ENCODE results near the gene ASAP2. TPM values are rescaled to one million over a fixed set of nuclear protein-coding genes. Genes with fewer than 3 reads are reported as not detected.
A peak's percentile ranks its signal among the peaks of the same experiment; 100 is the strongest.

The ASAP2 gene
- total RNA-seq, 1 experiment from 2014 or later = 25.2 TPM

GRCh38 chr2:9247177-9247576 is 40.6 kb downstream of the ASAP2 start:
- Histone ChIP-seq H2AFZ (ENCODE audit: low read length) (no peak overlapping the region), H3K9ac (ENCODE audit: low read length) (no peak overlapping the region), H3K4me2 (ENCODE audit: low read length) (no peak overlapping the region), H3K9me3 (ENCODE audit: low read length) (no peaks in the 10 kb centered on the region), H3K27me3 (ENCODE audit: low read length) (no peaks in the 10 kb centered on the region), H3K4me1 (ENCODE audit: insufficient read depth, low read length) (peaks cover 60% of the 10 kb centered on the region), H3K79me2 (ENCODE audit: low read length) (peaks cover 100% of the 10 kb centered on the region), H3K9me2 (replicated peaks; ENCODE audit: low read length) (no peaks in the 10 kb centered on the region), H3K4me3 (ENCODE audit: low read length) (no peak overlapping the region), H3F3A (ENCODE audit: low read length, unreplicated experiment) (peaks cover 10% of the 10 kb centered on the region), H3K27ac (ENCODE audit: low read length) (no peak overlapping the region), H4K20me1 (ENCODE audit: low read length) (0 out of 2 replicates have a peak, but pooled peaks cover 4% of the 10 kb centered on the region), H3K36me3 (ENCODE audit: low read depth, low read length) (no peaks in the 10 kb centered on the region)
- no peak for DNase-seq
- ChIA-PET CTCF (no interaction called here), POLR2A (ENCODE audit: unreplicated experiment) (no interaction called here)
- no TSS peak for BruUV-seq (replicated peaks)
- intact Hi-C loops (cut with micrococcal nuclease) = no loop called here
- ATAC-seq = no peak
- TF ChIP-seq EZH2phosphoT487 (IDR thresholded peaks at IDR 0.05; ENCODE audit: borderline replicate concordance, low read length) (no peak), CTCF (conservative IDR thresholded peaks at IDR 0.05; ENCODE audit: low read depth, low read length) (no peak), EZH2 (IDR thresholded peaks at IDR 0.05; ENCODE audit: low read length, unreplicated experiment) (no peak)

DNA sequence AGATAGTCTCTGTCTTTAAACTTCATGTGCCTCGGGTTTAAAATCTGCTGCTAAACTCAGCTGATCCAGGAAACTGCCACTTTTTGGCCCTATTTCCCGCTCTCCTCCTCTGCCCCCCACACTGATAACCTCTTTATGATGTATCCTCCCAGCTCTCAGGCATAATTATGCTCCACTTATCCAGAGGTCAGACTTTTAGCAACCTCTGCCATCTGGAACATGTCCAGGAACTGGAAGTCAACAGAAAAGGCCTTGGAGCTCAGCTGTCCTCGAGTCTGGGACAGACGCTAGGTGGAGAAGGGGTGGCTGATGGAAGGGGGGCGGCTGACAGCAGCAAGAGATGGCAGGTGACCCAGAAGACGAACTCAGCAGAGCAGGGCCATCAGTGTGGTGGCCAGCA is 41.2 kb downstream of the ASAP2 start:
- Histone ChIP-seq H3K27ac (ENCODE audit: low read length) (no peak overlapping the region), H2AFZ (ENCODE audit: low read length) (no peak overlapping the region), H3K36me3 (ENCODE audit: low read depth, low read length) (no peaks in the 10 kb centered on the region), H3K4me2 (ENCODE audit: low read length) (no peak overlapping the region), H4K20me1 (ENCODE audit: low read length) (0 out of 2 replicates have a peak, but pooled peaks cover 4% of the 10 kb centered on the region), H3F3A (ENCODE audit: low read length, unreplicated experiment) (peaks cover 10% of the 10 kb centered on the region), H3K27me3 (ENCODE audit: low read length) (no peaks in the 10 kb centered on the region), H3K9ac (ENCODE audit: low read length) (no peak overlapping the region), H3K9me3 (ENCODE audit: low read length) (no peaks in the 10 kb centered on the region), H3K4me3 (ENCODE audit: low read length) (no peak overlapping the region), H3K4me1 (ENCODE audit: insufficient read depth, low read length) (peaks cover 60% of the 10 kb centered on the region), H3K79me2 (ENCODE audit: low read length) (peaks cover 100% of the 10 kb centered on the region), H3K9me2 (replicated peaks; ENCODE audit: low read length) (no peaks in the 10 kb centered on the region)
- BruUV-seq (replicated peaks) = no TSS peak
- TF ChIP-seq EZH2phosphoT487 (IDR thresholded peaks at IDR 0.05; ENCODE audit: borderline replicate concordance, low read length) (no peak), EZH2 (IDR thresholded peaks at IDR 0.05; ENCODE audit: low read length, unreplicated experiment) (no peak), CTCF (conservative IDR thresholded peaks at IDR 0.05; ENCODE audit: low read depth, low read length) (no peak)
- no peak for ATAC-seq
- intact Hi-C loops (cut with micrococcal nuclease) = no loop called here
- ChIA-PET POLR2A (ENCODE audit: unreplicated experiment) (no interaction called here), CTCF (no interaction called here)
- DNase-seq = no peak

DNA sequence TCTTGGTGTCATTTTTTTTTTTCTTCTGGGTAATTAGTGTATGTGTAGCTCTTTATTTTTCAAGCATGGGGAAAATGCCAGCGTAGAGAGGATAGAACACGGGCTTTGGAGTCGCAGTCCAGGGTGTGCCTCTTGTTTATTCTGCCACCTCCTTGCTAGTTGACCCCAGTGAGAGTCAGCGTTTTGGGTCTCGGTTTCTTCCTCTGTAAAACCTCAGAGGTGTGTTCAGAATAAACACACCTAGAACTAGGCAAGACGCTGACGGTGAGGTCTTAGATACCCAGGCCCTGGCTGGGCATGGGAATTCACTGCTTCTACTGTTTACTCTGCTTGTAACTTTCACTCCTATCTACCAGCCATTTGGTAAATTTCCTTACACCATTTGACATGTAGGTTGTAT is 41.8 kb downstream of the ASAP2 start:
- POLR2A ChIA-PET (ENCODE audit: unreplicated experiment) = no interaction called here
- Histone ChIP-seq H3K4me3 (ENCODE audit: low read length) (no peak overlapping the region), H4K20me1 (ENCODE audit: low read length) (0 out of 2 replicates have a peak, but pooled peaks cover 4% of the 10 kb centered on the region), H3K36me3 (ENCODE audit: low read depth, low read length) (no peaks in the 10 kb centered on the region), H3K9me3 (ENCODE audit: low read length) (no peaks in the 10 kb centered on the region), H2AFZ (ENCODE audit: low read length) (no peak overlapping the region), H3K79me2 (ENCODE audit: low read length) (peaks cover 100% of the 10 kb centered on the region), H3K27ac (ENCODE audit: low read length) (0 out of 2 replicates have a peak overlapping the region, but pooled peaks have one; percentile 60), H3K4me2 (ENCODE audit: low read length) (no peak overlapping the region), H3K4me1 (ENCODE audit: insufficient read depth, low read length) (peaks cover 60% of the 10 kb centered on the region), H3K9ac (ENCODE audit: low read length) (no peak overlapping the region), H3F3A (ENCODE audit: low read length, unreplicated experiment) (peaks cover 10% of the 10 kb centered on the region), H3K27me3 (ENCODE audit: low read length) (no peaks in the 10 kb centered on the region), H3K9me2 (replicated peaks; ENCODE audit: low read length) (no peaks in the 10 kb centered on the region)
- TF ChIP-seq EZH2 (IDR thresholded peaks at IDR 0.05; ENCODE audit: low read length, unreplicated experiment) (no peak), EZH2phosphoT487 (IDR thresholded peaks at IDR 0.05; ENCODE audit: borderline replicate concordance, low read length) (no peak), CTCF (conservative IDR thresholded peaks at IDR 0.05; ENCODE audit: low read depth, low read length) (no peak)
- DNase-seq (no peak), ATAC-seq (no peak)
- CTCF ChIA-PET = no interaction called here
- BruUV-seq (replicated peaks) = no TSS peak
- intact Hi-C loops (cut with micrococcal nuclease) = no loop called here
